SIG-M5 treated with dmso at 0.1 percent for 504 hours (cell line): Measurements from ENCODE around the gene C10orf143.
"Not testable (repeated sequence)": the region's sequence is repeated elsewhere in the genome, so short reads cannot be mapped to it uniquely, and the experiment has no call there.

Source experiments
- DNase-seq: peaks from one replicate; lab custom pipeline; 2025; ENCODE audit not compliant: unreplicated experiment; lab: John Stamatoyannopoulos, UW

The C10orf143 gene

DNA sequence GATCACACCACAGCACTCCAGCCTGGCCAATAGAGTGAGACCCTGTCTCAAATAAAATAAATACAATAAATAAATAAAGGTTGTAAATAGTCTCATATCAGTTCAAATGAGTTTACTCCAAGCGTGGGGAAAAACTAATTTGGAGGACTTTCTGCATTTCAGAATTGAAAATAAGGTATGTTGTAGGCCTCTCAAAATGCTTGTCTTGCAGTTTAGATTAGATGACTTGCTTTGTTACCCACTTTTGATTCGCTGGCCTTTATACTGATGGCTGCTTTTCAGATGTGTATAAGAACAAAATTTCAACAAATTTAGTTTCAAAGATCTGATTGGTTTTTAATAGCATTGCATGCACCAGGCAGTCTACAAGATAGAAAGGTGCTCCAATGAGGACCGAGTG lies 2.2 kb upstream of the C10orf143 start:
- no peak for DNase-seq

DNA sequence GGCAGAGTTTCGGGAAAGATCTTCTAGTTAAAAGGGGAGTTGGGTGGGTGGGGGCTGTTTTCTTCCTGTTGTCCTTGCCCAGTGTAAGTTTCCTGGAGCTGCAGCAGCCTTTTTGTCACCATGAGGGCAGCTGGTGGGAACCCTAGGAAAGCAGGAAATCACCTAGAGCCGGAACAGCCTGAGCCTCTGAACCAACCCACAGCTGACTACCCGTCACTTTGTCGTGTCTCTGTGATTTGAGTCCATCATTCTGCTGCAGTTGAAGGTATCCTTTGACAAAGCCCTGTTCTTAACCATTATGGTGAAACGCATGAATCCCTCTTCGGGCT lies 1.2 kb upstream of the C10orf143 start:
- DNase-seq: no peak

DNA sequence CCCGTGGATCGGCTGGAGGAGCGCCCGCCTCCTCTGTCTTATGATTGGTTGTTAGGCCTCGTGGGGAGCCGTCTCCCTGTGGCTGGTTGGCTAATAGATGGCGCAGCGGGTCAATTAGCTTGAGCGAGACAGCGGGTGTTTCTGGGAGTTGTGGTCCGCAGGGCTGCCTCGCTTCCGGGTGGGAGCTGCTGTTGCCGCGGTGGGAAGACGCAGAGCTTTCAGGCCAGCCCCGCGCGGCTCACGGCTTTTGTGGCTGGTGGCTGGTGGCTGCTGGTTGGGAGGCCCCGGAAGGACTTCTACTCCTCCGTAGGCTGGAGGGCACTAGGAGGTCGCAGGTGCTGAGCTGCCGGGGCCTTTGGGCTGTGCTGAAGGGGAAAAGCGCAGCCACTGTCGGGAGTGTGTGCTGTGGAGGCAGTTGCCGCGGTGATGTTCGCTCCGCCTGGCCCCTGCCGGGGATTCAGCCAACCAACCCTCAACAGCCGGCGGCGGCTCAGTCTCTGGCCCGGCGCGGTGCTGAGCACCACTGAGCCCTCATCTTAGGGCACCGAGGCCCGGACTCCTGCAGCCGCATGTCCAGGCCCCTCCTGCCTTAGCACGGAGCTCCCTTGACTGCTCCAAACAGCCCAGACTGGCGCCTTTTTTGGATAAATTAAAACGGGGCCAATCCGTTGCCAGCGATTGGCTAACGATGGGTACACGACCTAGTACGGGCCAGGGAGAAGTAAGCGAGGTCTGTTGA lies 652 bp upstream of the C10orf143 start:
- peak; percentile 96 for DNase-seq

DNA sequence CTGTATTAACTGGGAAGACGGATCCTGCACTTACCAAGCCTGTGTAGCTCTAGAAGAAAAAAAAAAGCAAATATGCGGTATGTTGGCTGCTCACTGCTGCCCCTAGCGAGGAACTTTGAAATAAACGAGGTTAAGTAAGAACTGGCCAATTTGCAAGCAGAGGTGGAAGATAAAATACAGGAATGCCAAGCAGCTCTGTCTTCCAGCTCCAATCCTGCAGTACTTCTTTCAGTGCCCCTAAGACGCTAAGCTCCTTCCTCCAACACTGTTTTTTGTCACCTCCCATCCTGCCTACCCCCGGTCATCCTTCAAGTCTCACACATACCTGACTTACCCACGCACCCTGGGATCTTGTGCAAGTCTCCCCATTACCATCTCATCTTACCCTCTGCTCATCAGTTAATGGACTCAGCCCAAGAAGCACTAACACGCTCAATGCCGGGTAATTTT lies 809 bp downstream of the C10orf143 start:
- DNase-seq: peak; percentile 69

DNA sequence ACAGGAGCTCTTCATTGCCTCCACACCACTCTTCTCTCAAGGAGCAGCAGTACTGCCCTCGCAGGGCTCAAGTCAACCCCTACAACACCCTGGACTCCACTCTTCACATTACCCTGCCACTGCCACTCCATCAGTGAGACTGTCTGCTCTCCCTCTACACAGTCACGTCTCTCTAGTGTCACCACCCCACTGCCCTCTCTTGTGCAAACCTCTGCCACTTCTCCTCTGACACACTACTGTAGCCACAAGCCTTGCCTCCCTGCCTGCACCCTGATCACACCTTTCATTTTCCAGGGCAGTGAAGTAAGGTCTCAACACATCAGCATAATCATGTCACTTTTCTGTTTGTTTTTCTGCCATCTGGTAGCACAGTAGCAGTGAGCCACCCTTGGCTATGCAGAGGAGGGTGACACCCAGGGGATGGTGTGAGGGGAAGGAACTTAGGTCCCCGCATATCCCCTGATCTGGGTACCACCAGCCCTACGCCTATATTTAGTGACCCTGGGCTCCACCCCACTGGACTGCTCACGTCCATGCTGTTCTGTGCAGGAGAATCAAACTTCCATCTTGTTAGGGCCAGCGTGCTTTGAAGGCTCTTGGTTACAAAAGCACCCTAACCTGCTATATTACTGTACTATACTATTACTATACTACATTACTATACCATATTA lies 1.6 kb downstream of the C10orf143 start:
- peak; percentile 20 for DNase-seq

DNA sequence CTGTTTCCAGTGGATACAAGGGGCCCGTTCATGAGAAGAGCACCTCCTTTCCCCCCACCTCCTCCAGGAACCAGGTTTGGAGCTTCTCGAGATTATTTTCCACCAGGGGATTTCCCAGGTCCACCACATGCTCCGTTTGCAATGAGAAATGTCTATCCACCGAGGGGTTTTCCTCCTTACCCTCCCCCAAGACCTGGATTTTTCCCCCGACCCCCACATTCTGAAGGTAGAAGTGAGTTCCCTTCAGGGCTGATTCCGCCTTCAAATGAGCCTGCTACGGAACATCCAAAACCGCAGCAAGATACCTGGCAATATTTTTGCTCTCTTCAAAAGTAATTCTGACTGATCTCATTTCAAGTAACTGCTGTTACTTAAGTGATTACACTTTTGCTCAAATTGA lies 2.5 kb downstream of the C10orf143 start:
- DNase-seq: not testable (repeated sequence)

DNA sequence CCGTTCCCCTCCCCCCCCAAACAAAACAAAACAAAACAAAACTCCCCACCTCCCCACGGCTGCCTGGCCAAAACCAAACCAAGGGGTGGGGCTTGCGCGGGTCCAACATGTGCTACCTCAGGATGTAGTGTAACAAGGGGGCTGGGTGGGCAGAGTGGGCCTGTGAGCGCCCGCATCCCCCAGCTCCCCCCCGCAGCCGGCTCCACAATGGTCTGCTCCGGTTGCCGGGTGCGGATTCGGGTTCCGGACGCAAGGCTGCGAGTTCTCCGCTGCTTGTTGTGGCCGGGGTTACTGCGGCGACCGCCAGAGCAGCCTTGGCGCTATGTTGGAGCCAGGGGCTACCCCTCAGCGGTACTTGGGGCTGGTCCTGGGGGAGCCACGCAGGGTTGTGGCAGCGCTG lies 4.9 kb downstream of the C10orf143 start:
- DNase-seq: no peak

DNA sequence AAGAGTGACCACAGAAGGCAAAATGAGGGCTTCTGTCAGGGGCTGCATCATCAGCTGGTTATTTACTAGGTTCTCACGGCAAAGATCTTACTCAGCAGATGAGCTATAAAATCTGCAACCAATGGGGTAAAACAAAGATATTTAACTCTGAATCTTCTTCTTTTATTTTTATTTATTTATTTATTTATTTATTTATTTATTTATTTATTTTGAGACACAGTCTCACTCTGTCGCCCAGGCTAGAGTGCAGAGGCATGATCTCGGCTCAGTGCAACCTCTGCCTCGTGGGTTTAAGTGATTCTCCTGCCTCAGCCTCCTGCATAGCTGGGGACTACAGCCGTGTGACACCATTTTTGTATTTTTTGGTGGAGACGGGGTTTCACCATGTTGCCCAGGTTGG lies 11.3 kb downstream of the C10orf143 start:
- DNase-seq: no peak

DNA sequence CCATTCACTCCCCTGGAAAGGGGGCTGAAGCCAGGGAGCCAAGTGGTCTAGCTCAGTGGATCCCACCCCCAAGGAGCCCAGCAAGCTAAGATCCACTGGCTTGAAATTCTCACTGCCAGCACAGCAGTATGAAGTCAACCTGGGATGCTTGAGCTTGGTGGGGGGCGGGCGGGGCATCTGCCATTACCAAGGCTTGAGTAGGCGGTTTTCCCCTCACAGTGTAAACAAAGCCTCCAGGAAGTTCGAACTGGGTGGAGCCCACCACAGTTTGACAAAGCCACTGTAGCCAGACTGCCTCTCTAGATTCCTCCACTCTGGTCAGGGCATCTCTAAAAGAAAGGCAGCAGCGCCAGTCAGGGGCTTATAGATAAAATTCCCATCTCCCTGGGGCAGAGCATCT lies 20.1 kb downstream of the C10orf143 start:
- not testable (repeated sequence) for DNase-seq

DNA sequence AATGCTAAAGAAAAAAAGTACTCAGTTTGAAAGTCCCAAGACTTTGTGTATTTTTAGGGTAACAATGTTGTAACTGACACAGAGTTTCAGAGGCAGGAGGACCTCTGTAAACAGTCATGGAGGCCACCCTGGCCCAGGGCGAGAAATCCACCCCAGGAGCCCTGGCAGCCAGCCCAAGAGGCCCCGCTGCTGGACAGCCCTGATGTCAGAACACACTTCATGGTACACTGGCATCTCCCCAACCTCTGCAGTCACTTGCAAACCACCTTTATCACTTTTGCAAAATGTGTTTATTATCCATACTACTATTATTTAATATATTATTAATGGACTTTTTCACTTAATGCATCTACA lies 30.2 kb downstream of the C10orf143 start:
- DNase-seq: no peak

DNA sequence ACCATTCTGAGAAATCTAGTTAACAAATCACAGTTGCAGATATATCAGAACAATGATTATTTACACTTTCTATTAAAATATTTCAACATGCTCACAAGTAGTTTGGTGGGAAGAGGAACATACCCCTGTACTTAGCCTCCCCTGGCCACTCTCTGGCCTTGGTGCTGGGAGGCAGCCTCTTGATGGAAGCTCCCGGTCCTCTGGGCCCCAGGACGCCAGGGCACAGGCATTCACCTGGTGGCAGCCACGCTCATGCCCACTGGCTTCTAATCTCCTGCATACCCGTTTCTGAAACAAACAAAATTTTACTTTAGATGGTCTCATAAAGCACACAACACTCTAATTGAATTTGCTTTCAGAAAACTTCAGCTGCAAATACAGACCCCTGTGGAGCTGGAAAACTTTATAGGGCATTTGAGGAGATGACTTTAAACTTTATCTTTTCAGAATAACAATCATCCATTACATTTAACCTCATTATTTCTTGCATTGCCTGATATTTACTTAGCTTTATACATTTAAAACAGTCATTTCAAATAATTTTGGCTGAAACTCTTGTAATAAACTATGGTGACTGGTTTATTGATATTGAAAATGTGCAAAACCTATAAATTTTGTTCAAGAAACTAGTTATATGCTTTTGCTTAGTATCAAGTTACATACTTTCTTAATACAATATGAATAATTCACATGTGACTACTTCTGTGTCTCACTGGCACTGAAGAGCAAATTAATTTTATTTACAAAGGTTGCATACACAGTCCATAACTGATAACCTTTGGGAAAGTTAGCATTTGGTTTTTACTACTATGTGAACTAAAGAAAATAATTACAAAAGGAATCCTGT lies 30.8 kb downstream of the C10orf143 start:
- DNase-seq: no peak

DNA sequence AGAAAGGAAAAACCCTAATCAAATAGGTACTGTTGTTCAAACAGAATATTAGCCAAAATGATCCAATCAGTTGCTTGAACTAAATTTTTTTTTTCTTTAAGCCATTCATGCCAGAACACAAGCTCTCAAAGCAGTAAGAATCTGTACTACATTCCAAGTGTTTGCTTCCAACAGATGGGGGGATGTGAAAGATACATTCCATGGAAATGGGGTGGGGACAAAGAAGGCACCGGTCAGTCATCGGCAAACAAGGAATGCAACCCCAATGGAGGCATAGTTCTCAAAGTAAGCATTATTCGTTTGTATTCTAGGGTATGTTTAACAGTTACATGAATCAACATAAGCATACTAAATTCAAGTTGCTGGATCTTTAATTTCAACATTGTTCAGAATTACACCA lies 32.5 kb downstream of the C10orf143 start:
- DNase-seq: no peak

DNA sequence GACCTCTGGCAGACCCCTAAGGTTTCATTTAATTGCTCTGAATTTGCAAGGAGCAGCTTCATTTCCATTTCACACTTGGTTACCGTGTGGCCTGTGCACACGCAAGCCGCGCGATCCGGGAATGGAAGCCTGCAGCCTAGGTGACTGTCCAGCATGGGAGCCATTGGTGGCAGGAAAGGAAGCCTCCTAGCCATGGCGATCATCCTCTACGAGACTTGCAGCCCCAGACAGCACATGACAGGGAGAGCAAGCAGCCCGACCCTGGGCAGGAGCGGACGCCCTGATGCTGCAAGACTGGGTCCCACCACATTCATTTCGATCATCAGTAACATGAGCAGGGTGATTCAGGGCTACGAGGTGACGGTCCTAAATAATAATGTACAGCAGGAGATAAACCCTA lies 33.9 kb downstream of the C10orf143 start:
- DNase-seq: no peak

DNA sequence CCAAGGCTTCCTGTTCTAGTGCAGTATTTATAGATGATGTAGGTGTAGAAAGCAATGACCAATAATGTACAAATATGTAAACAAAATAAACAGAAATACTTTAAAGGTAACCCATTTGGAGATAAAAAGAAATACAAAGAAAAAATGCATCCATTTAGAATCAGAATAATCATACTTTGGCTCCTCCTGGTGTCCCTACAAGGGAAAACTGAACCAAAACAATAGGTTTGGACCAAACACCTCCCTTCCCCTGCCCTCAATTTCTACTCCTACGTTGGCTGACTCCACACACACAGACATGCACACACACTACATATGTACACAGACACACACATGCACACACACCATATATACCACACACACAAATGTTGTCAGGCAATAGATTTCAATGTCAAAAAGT lies 36.0 kb downstream of the C10orf143 start:
- DNase-seq: no peak

DNA sequence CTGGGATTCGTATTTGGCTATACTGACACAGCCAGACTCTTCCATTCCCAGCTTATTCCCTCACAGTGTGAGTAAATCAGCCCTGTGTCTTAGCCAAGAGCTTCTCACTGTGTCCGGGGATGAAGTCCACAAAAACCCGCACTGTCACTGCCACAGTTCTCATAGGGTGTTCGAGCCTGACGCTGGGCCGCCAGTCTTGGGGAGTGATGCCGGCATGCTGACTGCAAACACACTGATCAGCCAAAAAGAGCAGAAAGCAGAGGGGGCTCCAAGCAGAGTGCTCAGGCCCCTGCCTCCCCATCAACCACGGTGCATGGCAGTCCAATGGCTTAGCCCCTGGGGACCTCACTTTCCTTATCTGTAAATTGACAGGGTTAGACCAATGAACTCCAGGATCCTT lies 36.7 kb downstream of the C10orf143 start:
- no peak for DNase-seq

DNA sequence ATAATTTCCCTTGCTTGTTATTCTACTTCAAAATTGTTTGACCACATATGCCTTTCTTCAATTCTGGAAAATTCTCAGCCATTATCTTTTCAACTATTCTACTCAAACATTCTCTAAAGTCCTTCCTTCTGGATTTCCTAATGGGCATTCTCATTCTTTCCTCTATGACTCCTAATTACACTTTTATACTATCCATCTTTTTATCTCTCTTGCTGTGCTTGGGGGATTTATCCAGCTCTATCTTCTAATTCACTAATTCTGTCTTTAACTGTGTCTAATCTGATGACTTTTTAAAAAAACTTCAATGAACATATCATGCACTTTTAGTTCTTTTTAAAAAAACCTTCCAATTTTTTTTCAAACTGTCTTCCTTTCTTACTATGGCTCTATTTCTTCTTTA lies 38.4 kb downstream of the C10orf143 start:
- no peak for DNase-seq

DNA sequence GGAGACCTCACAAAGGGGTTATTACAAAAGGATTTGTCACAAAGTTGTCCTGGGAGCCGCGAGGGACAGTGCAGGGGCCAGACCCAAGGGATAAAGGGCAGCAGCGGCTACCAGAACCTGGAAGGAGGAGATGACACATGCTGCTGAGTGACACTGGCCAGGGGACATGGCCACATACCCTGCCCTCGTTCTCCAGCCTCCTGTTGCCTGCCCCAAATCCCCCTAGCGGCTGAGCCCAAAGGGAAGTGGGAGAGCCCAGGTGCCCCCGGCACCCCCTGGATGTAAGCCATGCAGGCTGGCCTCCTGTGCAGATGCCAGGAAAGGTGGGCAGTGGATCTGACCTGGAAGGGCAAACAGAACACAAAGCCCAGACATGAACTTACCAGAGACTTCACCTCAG lies 42.7 kb downstream of the C10orf143 start:
- no peak for DNase-seq

DNA sequence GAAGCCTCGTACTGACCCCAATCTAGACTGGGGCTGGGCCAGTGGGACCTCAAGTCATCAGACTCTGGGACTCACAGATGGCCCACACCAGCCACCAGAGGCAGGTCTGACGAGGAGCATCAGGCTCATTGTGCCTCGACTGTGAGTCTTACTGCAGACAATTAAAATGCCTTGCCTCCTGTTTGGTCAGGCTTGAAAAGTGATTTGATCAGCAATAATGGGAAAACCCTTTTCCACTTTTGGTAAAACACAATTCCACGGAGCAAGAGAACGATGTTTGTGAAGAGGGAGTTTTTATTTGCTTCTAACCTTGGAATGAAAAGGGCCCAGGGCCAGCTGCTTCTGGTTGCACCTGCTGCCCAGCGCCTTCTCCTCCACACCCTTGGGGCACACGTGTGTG lies 43.9 kb downstream of the C10orf143 start:
- DNase-seq: no peak

DNA sequence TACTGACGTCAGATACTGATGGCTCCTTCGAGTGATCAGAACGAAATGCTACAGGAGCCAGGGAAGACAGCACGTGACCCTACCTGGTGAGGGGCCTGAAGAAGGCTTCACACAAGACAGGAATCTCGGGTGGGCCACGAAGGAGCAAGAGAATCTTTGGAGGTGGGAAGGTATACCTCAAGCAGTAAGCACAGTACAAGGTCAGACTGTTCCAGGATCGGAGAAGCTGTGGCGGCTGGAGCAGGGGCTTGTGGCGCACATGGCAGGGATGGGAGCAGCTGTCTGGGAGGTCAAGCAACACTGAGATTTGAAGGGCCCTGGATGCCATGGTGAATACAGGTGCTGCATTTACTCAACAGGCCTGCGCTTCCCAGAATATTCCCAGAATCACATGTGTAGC lies 45.4 kb downstream of the C10orf143 start:
- DNase-seq: no peak

DNA sequence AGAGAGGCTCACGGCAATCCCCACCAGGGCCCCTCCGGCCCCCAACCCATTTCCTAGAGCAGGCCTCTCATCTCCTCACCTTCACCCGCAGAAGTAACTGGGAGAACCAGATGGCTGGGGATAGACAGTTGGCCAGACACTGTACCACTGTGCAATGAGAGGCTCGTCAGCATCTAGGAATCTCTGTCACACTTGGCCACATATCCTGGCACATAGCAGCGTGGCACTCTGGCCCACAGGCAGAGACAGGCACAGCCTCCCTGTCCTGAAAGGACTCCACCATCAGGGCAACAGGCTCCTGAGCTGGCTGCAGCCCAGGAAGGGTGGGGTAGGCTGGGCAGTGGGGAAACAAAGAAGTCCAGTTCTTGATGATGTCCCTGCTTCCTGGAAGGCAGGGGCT lies 45.8 kb downstream of the C10orf143 start:
- DNase-seq: no peak

DNA sequence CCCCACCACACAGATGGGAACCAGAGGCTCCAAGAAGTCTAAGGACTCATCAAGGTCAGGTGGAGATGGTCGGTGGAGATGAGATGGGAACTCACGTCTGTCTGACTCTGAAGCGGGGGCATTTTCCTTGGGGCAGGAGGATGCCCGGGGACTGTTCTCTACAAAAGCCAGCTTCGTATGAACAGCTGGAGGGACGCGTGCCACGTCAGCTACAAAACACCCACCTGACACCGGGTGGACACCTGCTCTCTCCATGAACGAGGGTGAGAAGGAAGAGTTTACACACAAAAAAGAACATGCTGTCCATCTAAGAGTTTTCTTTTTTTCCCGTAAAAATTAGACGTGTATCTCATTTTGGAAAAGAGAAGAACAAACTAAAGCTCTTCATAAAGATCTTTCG lies 47.7 kb downstream of the C10orf143 start:
- DNase-seq: no peak

DNA sequence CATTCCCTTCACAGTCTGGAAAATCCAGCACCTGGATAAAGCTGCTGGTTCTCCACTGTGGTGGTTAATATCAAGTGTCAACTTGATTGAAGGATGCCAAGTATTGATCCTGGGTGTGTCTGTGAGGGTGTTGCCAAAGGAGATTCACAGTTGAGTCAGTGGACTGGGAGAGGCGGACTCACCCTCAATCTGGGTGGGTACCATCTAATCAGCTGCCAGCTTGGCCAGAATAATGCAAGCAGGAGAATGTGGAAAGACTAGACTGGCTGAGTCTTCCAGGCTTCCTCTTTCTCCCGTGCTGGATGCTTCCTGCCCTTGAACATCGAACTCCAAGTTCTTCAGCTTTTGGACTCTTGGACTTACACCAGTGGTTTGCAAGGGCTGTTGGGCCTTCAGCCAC lies 48.4 kb downstream of the C10orf143 start:
- DNase-seq: no peak
